GM19372 (cell line): ENCODE measurements around the gene ZBTB12.
"Not testable (repeated sequence)": the region's sequence is repeated elsewhere in the genome, so short reads cannot be mapped to it uniquely, and the experiment has no call there.

ENCODE experiments used
- ATAC-seq: cut with Tn5 transposase; IDR thresholded peaks from one replicate; pipeline ENCODE4 v1.9.1; 2021; ENCODE audit warnings: mild to moderate bottlenecking, low read depth, moderate library complexity; ENCODE audit not compliant: unreplicated experiment

ZBTB12 gene

GRCh38 chr6:31901953-31902643 lies at the start of gene ZBTB12:
Gene ZBTB12 (minus strand): TSS chr6:31902086. CDS start chr6:31901305, 781 bp downstream.
- peak; percentile 75 for ATAC-seq

GRCh38 chr6:31949926-31950548 lies 48.2 kb upstream of the ZBTB12 start:
- no peak for ATAC-seq

- no peak for ATAC-seq
Observed at GRCh38 chr6:31948753-31949413, 47.0 kb upstream of the ZBTB12 start.

GRCh38 chr6:31948306-31948705 lies 46.4 kb upstream of the ZBTB12 start:
- ATAC-seq: no peak

GRCh38 chr6:31947864-31948263 lies 46.0 kb upstream of the ZBTB12 start:
- ATAC-seq: no peak

GRCh38 chr6:31947070-31947675 lies 45.3 kb upstream of the ZBTB12 start:
- ATAC-seq: no peak

- ATAC-seq: no peak
Observed at GRCh38 chr6:31946370-31946885, 44.5 kb upstream of the ZBTB12 start.

- no peak for ATAC-seq
Observed at GRCh38 chr6:31945507-31946369, 43.9 kb upstream of the ZBTB12 start, which contains the start of gene CFB. Gene CFB (plus strand): TSS chr6:31946095. CDS start chr6:31946222, 127 bp downstream.

- no peak for ATAC-seq
Observed at GRCh38 chr6:31945154-31945506, 43.2 kb upstream of the ZBTB12 start.

- ATAC-seq: no peak
Observed at GRCh38 chr6:31943742-31944141, 41.9 kb upstream of the ZBTB12 start.

GRCh38 chr6:31940256-31940664 lies 38.4 kb upstream of the ZBTB12 start:
- no peak for ATAC-seq

- ATAC-seq: no peak
Observed at GRCh38 chr6:31935823-31936222, 33.9 kb upstream of the ZBTB12 start.

- ATAC-seq: no peak
Observed at GRCh38 chr6:31935021-31935420, 33.1 kb upstream of the ZBTB12 start.

- ATAC-seq: no peak
Observed at GRCh38 chr6:31933537-31933936, 31.7 kb upstream of the ZBTB12 start.

- ATAC-seq: not testable (repeated sequence)
Observed at GRCh38 chr6:31932137-31932536, 30.3 kb upstream of the ZBTB12 start.

GRCh38 chr6:31930962-31931361 lies 29.1 kb upstream of the ZBTB12 start:
- no peak for ATAC-seq

- ATAC-seq: no peak
Observed at GRCh38 chr6:31928672-31928939, 26.7 kb upstream of the ZBTB12 start.

- ATAC-seq: no peak
Observed at GRCh38 chr6:31927863-31928671, 26.2 kb upstream of the ZBTB12 start.

GRCh38 chr6:31927242-31927862 lies 25.5 kb upstream of the ZBTB12 start, which contains the start of gene C2:
Gene C2 (plus strand): TSS chr6:31927717. CDS start chr6:31927753, 36 bp downstream.
- ATAC-seq: no peak
